K562 (cell line): ENCODE results near the gene PPP1R3C. TPM values are rescaled to one million over a fixed set of nuclear protein-coding genes. Genes with fewer than 3 reads are reported as not detected.

ENCODE experiments used
- CBX8 ChIP-seq: fragments of 200-600 bp; sonication (generic); IDR thresholded peaks from 2 replicates; pipeline ENCODE4 v1.6.1; 2012; ENCODE audit warnings: borderline replicate concordance, mixed run types, low read depth, mild to moderate bottlenecking, moderate library complexity, mixed read lengths, low read length, control low read depth, inconsistent platforms; ENCODE audit not compliant: poor library complexity, severe bottlenecking; ENCODE audit errors: extremely low read depth
- CXXC5 ChIP-seq: fragments of 250-450 bp; sonication (Bioruptor Pico); IDR thresholded peaks from 2 replicates; pipeline ENCODE4 v1.8.0; 2022; ENCODE audit warnings: inconsistent platforms, mild to moderate bottlenecking, moderate library complexity
- HNRNPUL1 ChIP-seq: fragments of 200-400 bp; formaldehyde crosslinking; IDR thresholded peaks from 2 replicates; pipeline ENCODE4 v1.6.1; 2017; ENCODE audit warnings: low read length
- HOXB6 ChIP-seq: fragments of 250-450 bp; sonication (Bioruptor Pico); IDR thresholded peaks from 2 replicates; pipeline ENCODE4 v1.5.1; 2022; ENCODE audit warnings: mild to moderate bottlenecking, borderline replicate concordance
- KHSRP ChIP-seq: fragments of 450-650 bp; IDR thresholded peaks from 2 replicates; pipeline ENCODE4 v1.6.1; 2017
- MAFK ChIP-seq: IDR thresholded peaks from 2 replicates; pipeline ENCODE4 v1.6.1; 2011; ENCODE audit warnings: low read length, improper control_type of control experiment
- NCOA1 ChIP-seq: fragments of 450-650 bp; IDR thresholded peaks from 2 replicates; pipeline ENCODE4 v1.6.1; 2016; ENCODE audit warnings: low read depth
- NR3C1 ChIP-seq: sonication (generic); formaldehyde crosslinking; IDR thresholded peaks from 2 replicates; pipeline ENCODE4 v1.8.1; 2022; ENCODE audit warnings: missing genetic modification reagents
- POLR2H ChIP-seq: IDR thresholded peaks from 2 replicates; pipeline ENCODE4 v1.6.1; 2016; ENCODE audit warnings: missing genetic modification characterization, low read depth, mild to moderate bottlenecking, control low read depth, missing compliant biosample characterization, moderate library complexity
- POU5F1 ChIP-seq: fragments of 150-350 bp; IDR thresholded peaks from 2 replicates; pipeline ENCODE4 v1.6.1; 2014; ENCODE audit warnings: borderline replicate concordance, low read length, low read depth, mild to moderate bottlenecking; ENCODE audit not compliant: partially characterized antibody
- RBM34 ChIP-seq: fragments of 200-400 bp; formaldehyde crosslinking; IDR thresholded peaks from 2 replicates; pipeline ENCODE4 v1.6.1; 2018; ENCODE audit warnings: low read length, borderline replicate concordance; ENCODE audit not compliant: insufficient read depth
- ZBTB7A ChIP-seq: IDR thresholded peaks from 2 replicates; pipeline ENCODE4 v1.6.1; 2011; ENCODE audit warnings: low read depth, mild to moderate bottlenecking, low read length, moderate library complexity, borderline replicate concordance; ENCODE audit not compliant: control insufficient read depth
- ZFP36 ChIP-seq: fragments of 150-350 bp; IDR thresholded peaks from 2 replicates; pipeline ENCODE4 v1.6.1; 2018; ENCODE audit warnings: low read length, low read depth; ENCODE audit not compliant: partially characterized antibody
- ZNF12 ChIP-seq: sonication (generic); formaldehyde crosslinking; IDR thresholded peaks from 2 replicates; pipeline ENCODE4 v1.4.0; 2020; ENCODE audit warnings: mild to moderate bottlenecking, missing genetic modification reagents
- ZNF282 ChIP-seq: sonication (generic); formaldehyde crosslinking; IDR thresholded peaks from 2 replicates; pipeline ENCODE4 v1.8.1; 2023; ENCODE audit warnings: missing genetic modification reagents
- polyA plus RNA-seq, 8 experiments: library from polyadenylated mRNA; depleted of rRNA in 4 of 8; stranded (reverse) in 5 of 8; unstranded in 3 of 8; fragments of >200 nt; fragmentation: Nextera tagmentation in 2 of 8; fragmentation: Illumina TruSeq in 1 of 8; extraction: Ambion mirVana in 2 of 8; extraction: Trizol in 1 of 8; gene quantifications; 2 replicates each; pipeline versions ENCODE4 v1.2.1 to v1.2.3, GENCODE V29; 2011 to 2014; ENCODE audit warnings: inconsistent platforms in 1 of 8, missing spikeins in 1 of 8
- total RNA-seq, 7 experiments: library from RNA; depleted of rRNA in 6 of 7; stranded (reverse); fragments of >200 nt in 6 of 7; fragmentation: Illumina TruSeq in 2 of 7; extraction: Trizol in 2 of 7; gene quantifications; 2 replicates each; pipeline versions ENCODE4 v1.2.1 to v1.2.3, GENCODE V29; 2011 to 2021; ENCODE audit warnings: low replicate concordance in 1 of 7
- TF ChIP-seq, protein P1 (sequence below): sonication (generic); formaldehyde crosslinking; IDR thresholded peaks from 2 replicates; pipeline ENCODE4 v1.4.0; 2020; ENCODE audit warnings: mild to moderate bottlenecking, missing genetic modification reagents
- TF ChIP-seq, protein P2 (sequence below): fragments of 250-450 bp; sonication (Bioruptor Pico); IDR thresholded peaks from 2 replicates; pipeline ENCODE4 v1.5.0; 2022; ENCODE audit warnings: mild to moderate bottlenecking
- TF ChIP-seq, protein P3 (sequence below): sonication (generic); formaldehyde crosslinking; IDR thresholded peaks from 2 replicates; pipeline ENCODE4 v1.8.0; 2022; ENCODE audit warnings: mild to moderate bottlenecking, missing genetic modification reagents

PPP1R3C gene
- total and polyA plus RNA-seq, 9 of the 15 experiments (the other 6 are each of a cell fraction or from before 2014, with no cell fraction given) = 0.06 to 0.24 (median 0.12) TPM; not detected in 3

DNA sequence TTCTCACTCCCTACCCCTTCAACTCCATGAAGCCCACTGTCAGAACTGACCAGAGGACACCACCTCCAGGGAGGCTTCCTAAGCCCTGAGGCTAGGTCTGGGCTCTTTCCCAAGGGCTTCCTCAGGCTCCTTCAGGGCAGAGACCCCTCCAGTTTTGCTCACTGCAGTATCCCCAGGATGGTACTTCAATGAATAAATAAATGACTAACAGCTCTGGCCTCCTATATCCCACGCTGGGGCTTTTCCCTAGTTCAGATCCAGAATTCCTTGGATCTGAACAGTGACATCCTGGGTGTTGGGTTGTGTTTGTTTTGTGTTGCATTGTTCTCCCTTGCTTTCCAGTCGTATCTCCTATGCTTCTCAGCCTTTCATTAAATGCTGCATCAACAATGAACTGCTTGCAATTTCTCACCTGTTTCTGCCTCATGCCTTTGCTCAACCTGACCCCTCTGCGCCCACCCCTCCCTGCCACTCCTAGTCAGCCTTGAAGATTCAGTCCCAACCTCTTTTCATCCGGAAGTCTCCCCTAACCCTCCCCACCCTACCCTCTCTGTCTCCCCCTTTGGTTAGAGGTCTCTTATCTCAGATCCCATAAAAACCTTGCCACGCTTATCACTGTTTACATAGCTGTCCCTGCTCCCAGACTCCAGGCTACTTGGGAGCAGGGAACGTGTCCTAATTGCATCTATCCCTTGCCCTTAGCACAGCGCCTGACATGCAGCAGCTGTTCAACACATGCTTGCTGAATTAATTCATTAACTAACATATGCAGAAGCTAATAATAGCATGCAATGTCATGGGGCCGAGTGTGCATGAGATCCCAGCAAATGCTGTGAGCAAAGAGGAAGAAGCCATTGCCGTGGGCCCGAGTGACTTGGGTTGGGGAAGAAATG is 41.7 kb downstream of the PPP1R3C start (continued):
- TF ChIP-seq, protein P1, sequence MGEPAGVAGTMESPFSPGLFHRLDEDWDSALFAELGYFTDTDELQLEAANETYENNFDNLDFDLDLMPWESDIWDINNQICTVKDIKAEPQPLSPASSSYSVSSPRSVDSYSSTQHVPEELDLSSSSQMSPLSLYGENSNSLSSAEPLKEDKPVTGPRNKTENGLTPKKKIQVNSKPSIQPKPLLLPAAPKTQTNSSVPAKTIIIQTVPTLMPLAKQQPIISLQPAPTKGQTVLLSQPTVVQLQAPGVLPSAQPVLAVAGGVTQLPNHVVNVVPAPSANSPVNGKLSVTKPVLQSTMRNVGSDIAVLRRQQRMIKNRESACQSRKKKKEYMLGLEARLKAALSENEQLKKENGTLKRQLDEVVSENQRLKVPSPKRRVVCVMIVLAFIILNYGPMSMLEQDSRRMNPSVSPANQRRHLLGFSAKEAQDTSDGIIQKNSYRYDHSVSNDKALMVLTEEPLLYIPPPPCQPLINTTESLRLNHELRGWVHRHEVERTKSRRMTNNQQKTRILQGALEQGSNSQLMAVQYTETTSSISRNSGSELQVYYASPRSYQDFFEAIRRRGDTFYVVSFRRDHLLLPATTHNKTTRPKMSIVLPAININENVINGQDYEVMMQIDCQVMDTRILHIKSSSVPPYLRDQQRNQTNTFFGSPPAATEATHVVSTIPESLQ (CRISPR knock-in tag) = no peak
- peak; percentile 53; the same call in 1 of the 2 replicates for TF ChIP-seq ZBTB7A
- TF ChIP-seq ZNF282 = no peak
- TF ChIP-seq RBM34 = no peak
- TF ChIP-seq ZFP36 = peak; percentile 79
- no peak for TF ChIP-seq HOXB6 (CRISPR knock-in tag)
- no peak for TF ChIP-seq CBX8
- TF ChIP-seq, protein P2, sequence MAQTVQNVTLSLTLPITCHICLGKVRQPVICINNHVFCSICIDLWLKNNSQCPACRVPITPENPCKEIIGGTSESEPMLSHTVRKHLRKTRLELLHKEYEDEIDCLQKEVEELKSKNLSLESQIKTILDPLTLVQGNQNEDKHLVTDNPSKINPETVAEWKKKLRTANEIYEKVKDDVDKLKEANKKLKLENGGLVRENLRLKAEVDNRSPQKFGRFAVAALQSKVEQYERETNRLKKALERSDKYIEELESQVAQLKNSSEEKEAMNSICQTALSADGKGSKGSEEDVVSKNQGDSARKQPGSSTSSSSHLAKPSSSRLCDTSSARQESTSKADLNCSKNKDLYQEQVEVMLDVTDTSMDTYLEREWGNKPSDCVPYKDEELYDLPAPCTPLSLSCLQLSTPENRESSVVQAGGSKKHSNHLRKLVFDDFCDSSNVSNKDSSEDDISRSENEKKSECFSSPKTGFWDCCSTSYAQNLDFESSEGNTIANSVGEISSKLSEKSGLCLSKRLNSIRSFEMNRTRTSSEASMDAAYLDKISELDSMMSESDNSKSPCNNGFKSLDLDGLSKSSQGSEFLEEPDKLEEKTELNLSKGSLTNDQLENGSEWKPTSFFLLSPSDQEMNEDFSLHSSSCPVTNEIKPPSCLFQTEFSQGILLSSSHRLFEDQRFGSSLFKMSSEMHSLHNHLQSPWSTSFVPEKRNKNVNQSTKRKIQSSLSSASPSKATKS (CRISPR knock-in tag) = no peak
- TF ChIP-seq POU5F1 = no peak
- peak; percentile 30; the same call in 1 of the 2 replicates for TF ChIP-seq CXXC5 (CRISPR knock-in tag)
- TF ChIP-seq, protein P3, sequence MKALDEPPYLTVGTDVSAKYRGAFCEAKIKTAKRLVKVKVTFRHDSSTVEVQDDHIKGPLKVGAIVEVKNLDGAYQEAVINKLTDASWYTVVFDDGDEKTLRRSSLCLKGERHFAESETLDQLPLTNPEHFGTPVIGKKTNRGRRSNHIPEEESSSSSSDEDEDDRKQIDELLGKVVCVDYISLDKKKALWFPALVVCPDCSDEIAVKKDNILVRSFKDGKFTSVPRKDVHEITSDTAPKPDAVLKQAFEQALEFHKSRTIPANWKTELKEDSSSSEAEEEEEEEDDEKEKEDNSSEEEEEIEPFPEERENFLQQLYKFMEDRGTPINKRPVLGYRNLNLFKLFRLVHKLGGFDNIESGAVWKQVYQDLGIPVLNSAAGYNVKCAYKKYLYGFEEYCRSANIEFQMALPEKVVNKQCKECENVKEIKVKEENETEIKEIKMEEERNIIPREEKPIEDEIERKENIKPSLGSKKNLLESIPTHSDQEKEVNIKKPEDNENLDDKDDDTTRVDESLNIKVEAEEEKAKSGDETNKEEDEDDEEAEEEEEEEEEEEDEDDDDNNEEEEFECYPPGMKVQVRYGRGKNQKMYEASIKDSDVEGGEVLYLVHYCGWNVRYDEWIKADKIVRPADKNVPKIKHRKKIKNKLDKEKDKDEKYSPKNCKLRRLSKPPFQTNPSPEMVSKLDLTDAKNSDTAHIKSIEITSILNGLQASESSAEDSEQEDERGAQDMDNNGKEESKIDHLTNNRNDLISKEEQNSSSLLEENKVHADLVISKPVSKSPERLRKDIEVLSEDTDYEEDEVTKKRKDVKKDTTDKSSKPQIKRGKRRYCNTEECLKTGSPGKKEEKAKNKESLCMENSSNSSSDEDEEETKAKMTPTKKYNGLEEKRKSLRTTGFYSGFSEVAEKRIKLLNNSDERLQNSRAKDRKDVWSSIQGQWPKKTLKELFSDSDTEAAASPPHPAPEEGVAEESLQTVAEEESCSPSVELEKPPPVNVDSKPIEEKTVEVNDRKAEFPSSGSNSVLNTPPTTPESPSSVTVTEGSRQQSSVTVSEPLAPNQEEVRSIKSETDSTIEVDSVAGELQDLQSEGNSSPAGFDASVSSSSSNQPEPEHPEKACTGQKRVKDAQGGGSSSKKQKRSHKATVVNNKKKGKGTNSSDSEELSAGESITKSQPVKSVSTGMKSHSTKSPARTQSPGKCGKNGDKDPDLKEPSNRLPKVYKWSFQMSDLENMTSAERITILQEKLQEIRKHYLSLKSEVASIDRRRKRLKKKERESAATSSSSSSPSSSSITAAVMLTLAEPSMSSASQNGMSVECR (CRISPR knock-in tag) = no peak
- no peak for TF ChIP-seq NCOA1
- TF ChIP-seq HNRNPUL1 = no peak
- no peak for TF ChIP-seq POLR2H (tag)
- no peak for TF ChIP-seq NR3C1 (CRISPR knock-in tag)
- TF ChIP-seq ZNF12 (CRISPR knock-in tag) = peak; percentile 77
- no peak for TF ChIP-seq KHSRP
- no peak for TF ChIP-seq MAFK
